ENCODE data around the gene SPECC1. TPM values are rescaled to one million over a fixed set of nuclear protein-coding genes. Genes with fewer than 3 reads are reported as not detected.

Gene SPECC1
- total RNA-seq, 1 donor from 2014 or later = 35.6 TPM

- Mint-ChIP-seq H3K27ac (no peak overlapping the region), H3K4me1 (peaks cover 10% of the 10 kb centered on the region), H3K27me3 (ENCODE audit: low read depth) (peaks cover 12% of the 10 kb centered on the region), H3K4me3 (no peak overlapping the region), H3K36me3 (no peaks in the 10 kb centered on the region), H3K9me3 (no peaks in the 10 kb centered on the region)
- no peak for DNase-seq (ENCODE audit: low spot score in 2 of 2, unreplicated experiment in 2 of 2)
- no peak for TF ChIP-seq CTCF (IDR thresholded peaks at IDR 0.05; ENCODE audit: unreplicated experiment)
Measured at GRCh38 chr17:20068445-20068844, 59.3 kb downstream of the SPECC1 start.

- TF ChIP-seq CTCF (IDR thresholded peaks at IDR 0.05; ENCODE audit: unreplicated experiment) = no peak
- Mint-ChIP-seq H3K4me3 (no peak overlapping the region), H3K27ac (no peak overlapping the region), H3K4me1 (peaks cover 13% of the 10 kb centered on the region), H3K36me3 (no peaks in the 10 kb centered on the region), H3K27me3 (ENCODE audit: low read depth) (peaks cover 9% of the 10 kb centered on the region), H3K9me3 (no peaks in the 10 kb centered on the region)
- no peak for DNase-seq (ENCODE audit: low spot score in 2 of 2, unreplicated experiment in 2 of 2)
Measured at GRCh38 chr17:20071824-20072691, 62.9 kb downstream of the SPECC1 start.

GRCh38 chr17:20072692-20072992 is 63.5 kb downstream of the SPECC1 start:
- H3K27me3 Mint-ChIP-seq (ENCODE audit: low read depth) = peaks cover 9% of the 10 kb centered on the region
- no peak overlapping the region for H3K27ac Mint-ChIP-seq
- no peaks in the 10 kb centered on the region for H3K36me3 Mint-ChIP-seq
- no peak for TF ChIP-seq CTCF (IDR thresholded peaks at IDR 0.05; ENCODE audit: unreplicated experiment)
- H3K4me1 Mint-ChIP-seq = peaks cover 13% of the 10 kb centered on the region
- H3K4me3 Mint-ChIP-seq = no peak overlapping the region
- no peaks in the 10 kb centered on the region for H3K9me3 Mint-ChIP-seq
- DNase-seq (ENCODE audit: low spot score in 2 of 2, unreplicated experiment in 2 of 2) = no peak

GRCh38 chr17:20073055-20073979 is 64.2 kb downstream of the SPECC1 start:
- no peaks in the 10 kb centered on the region for H3K9me3 Mint-ChIP-seq
- peaks cover 9% of the 10 kb centered on the region for H3K27me3 Mint-ChIP-seq (ENCODE audit: low read depth)
- H3K4me1 Mint-ChIP-seq = peaks cover 13% of the 10 kb centered on the region
- no peak for TF ChIP-seq CTCF (IDR thresholded peaks at IDR 0.05; ENCODE audit: unreplicated experiment)
- no peak overlapping the region for H3K27ac Mint-ChIP-seq
- no peaks in the 10 kb centered on the region for H3K36me3 Mint-ChIP-seq
- H3K4me3 Mint-ChIP-seq = no peak overlapping the region
- DNase-seq (ENCODE audit: low spot score in 2 of 2, unreplicated experiment in 2 of 2) = no peak

- Mint-ChIP-seq H3K27me3 (ENCODE audit: low read depth) (peaks cover 5% of the 10 kb centered on the region), H3K4me3 (no peak overlapping the region), H3K4me1 (peaks cover 13% of the 10 kb centered on the region), H3K36me3 (no peaks in the 10 kb centered on the region), H3K27ac (no peak overlapping the region), H3K9me3 (no peaks in the 10 kb centered on the region)
- DNase-seq (ENCODE audit: low spot score in 2 of 2, unreplicated experiment in 2 of 2) = no peak
- TF ChIP-seq CTCF (IDR thresholded peaks at IDR 0.05; ENCODE audit: unreplicated experiment) = no peak
Measured at GRCh38 chr17:20074001-20074400, 64.8 kb downstream of the SPECC1 start.

Measured in mesothelial cell of epicardium (in vitro differentiated cells).